SJSA1 (cell line): ENCODE measurements around the gene GAS1. TPM values are rescaled to one million over a fixed set of nuclear protein-coding genes. Genes with fewer than 3 reads are reported as not detected.

ENCODE experiments used
- DNase-seq, 2 experiments: peaks; one replicate each; pipeline ENCODE4 v3.0.0-alpha.2; 2015 to 2020; ENCODE audit warnings: low spot score in 2 of 2, low read depth in 1 of 2
- H3K27ac ChIP-seq: fragments of 250-450 bp; sonication (Bioruptor Pico); 2 replicates; pipeline ENCODE4 v1.5.1; 2020; ENCODE audit warnings: mild to moderate bottlenecking, moderate library complexity
- H3K27me3 ChIP-seq: fragments of 250-450 bp; sonication (Bioruptor Pico); replicated peaks from 2 replicates; pipeline ENCODE4 v1.5.1; 2020; ENCODE audit warnings: mild to moderate bottlenecking, moderate library complexity
- H3K36me3 ChIP-seq: fragments of 250-450 bp; sonication (Bioruptor Pico); 2 replicates; pipeline ENCODE4 v1.5.1; 2020; ENCODE audit warnings: mild to moderate bottlenecking
- H3K4me1 ChIP-seq: fragments of 250-450 bp; sonication (Bioruptor Pico); replicated peaks from 2 replicates; pipeline ENCODE4 v1.6.1; 2021; ENCODE audit warnings: mild to moderate bottlenecking
- H3K4me3 ChIP-seq: fragments of 250-450 bp; sonication (Bioruptor Pico); 2 replicates; pipeline ENCODE4 v1.5.1; 2020; ENCODE audit warnings: mild to moderate bottlenecking
- H3K9me3 ChIP-seq: fragments of 250-450 bp; sonication (Bioruptor Pico); replicated peaks from 2 replicates; pipeline ENCODE4 v1.5.1; 2020; ENCODE audit warnings: mild to moderate bottlenecking
- total RNA-seq: library from RNA; depleted of rRNA; stranded (reverse); fragments of >200 nt; shearing (Covaris generic); gene quantifications from 2 replicates; pipeline ENCODE4 v1.2.3, GENCODE V29; 2014

Gene GAS1
- total RNA-seq, 1 experiment from 2014 or later: 2.3 TPM

GRCh38 chr9:86953181-86953580 lies 5.9 kb upstream of the GAS1 start:
- no peaks in the 10 kb centered on the region for H3K36me3 ChIP-seq
- H3K9me3 ChIP-seq: no peaks in the 10 kb centered on the region
- H3K4me1 ChIP-seq: peaks cover 7% of the 10 kb centered on the region
- no peak overlapping the region for H3K27ac ChIP-seq
- H3K4me3 ChIP-seq: no peak overlapping the region
- peaks cover 13% of the 10 kb centered on the region; the same call in 1 of the 2 replicates for H3K27me3 ChIP-seq
- DNase-seq: no peak

DNA sequence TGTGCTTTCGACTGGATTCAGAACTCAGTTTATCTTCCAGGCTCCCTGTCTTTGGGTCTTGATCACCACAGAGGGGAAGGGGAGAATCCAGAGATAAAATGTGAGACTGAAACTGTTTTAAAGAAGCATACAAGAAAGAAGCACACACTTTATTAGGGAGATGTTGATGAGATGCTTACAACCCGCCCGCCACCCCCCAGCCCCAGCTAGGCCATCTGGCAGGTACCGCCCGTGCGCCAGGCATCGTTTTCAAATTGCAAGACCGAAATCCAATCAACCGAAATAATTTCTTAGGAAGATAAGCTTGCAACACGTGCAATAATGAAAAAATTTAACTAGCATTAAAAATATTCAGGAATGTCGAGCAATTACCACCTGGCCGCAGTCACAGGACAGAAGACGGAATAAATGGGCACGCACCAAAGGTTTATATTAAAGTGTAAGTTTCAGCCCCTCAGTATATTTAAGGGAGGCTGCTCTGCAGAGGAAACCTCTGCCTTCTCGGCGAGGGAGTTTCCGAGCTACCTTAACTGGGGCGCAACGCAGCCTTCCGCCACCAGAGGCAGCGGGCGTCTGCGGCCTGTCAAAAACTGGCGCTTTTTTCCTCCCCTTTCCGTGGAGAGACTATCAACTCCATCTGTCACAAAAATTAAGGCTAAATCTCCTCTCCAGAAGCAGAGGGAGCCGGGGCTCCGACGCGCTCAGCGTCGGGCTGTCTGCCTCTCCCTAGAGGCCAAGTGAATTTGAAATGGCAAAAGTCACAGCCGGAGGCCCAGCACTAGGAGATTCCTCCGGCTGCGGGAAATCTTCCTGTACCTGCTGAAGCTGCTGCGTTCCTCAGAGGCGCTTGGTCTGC lies 996 bp upstream of the GAS1 start:
- Histone ChIP-seq H3K27ac (no peak overlapping the region), H3K36me3 (no peaks in the 10 kb centered on the region), H3K4me3 (peak overlapping the region; percentile 67), H3K27me3 (peaks cover 17% of the 10 kb centered on the region), H3K4me1 (peaks cover 31% of the 10 kb centered on the region), H3K9me3 (peaks cover 3% of the 10 kb centered on the region; the same call in 1 of the 2 replicates)
- peak; percentile 59 to 63 for DNase-seq

DNA sequence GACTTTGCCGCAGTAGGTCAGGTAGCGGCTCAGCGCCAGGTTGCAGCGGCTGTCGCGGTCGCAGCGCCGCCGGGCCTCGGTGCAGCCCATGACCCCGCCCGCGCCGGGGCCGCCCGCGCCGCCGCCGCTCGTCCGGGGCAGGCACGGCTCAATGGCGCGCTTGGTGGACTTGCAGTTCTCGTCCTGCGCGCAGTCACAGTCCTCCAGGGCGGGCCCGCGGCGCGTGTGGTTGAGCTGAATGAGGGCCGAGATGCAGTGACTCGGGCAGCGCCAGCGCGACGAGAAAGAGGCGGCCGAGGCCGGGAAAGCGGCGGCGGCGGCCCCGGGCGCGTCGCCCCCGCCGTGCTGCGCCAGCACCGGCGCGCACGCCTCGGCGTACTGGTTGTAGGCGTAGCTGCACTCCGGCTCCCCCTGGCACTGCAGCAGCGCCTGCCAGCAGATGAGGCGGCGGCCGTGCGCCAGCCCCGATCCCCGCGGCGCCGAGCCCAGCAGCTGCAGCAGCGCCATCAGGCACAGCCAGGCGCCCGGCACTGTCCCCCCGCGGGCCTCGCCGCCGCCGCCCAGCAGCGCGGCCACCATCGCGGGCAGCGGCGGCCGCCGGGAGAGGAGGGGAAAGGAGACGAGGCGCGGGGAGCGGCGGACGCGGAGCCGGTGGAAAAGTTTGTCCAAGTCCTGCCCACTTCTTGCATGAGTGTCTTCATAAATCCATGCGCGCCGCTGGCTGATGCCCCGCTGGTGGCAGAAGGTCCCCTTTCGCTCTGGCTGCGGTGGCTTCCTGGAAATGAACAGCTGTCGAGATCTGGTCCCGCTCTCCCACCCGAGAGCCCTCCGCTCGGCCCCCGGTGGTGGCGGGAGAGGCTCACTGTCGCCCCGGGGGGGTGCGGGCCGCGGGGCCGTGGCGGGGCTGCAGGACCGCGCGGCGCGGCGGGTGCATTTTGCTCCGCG lies 833 bp downstream of the GAS1 start:
- Histone ChIP-seq H3K9me3 (peaks cover 3% of the 10 kb centered on the region; the same call in 1 of the 2 replicates), H3K4me3 (peak overlapping the region; percentile 67), H3K36me3 (no peaks in the 10 kb centered on the region), H3K27me3 (peaks cover 35% of the 10 kb centered on the region), H3K4me1 (peaks cover 32% of the 10 kb centered on the region), H3K27ac (no peak overlapping the region)
- DNase-seq: peak; percentile 51 to 65

- peak; percentile 38 to 45 for DNase-seq
- H3K9me3 ChIP-seq: peaks cover 3% of the 10 kb centered on the region; the same call in 1 of the 2 replicates
- H3K4me3 ChIP-seq: peak overlapping the region; percentile 67
- peaks cover 42% of the 10 kb centered on the region for H3K27me3 ChIP-seq
- no peak overlapping the region for H3K27ac ChIP-seq
- peaks cover 32% of the 10 kb centered on the region for H3K4me1 ChIP-seq
- no peaks in the 10 kb centered on the region for H3K36me3 ChIP-seq
Observed at GRCh38 chr9:86945728-86946200, 1.5 kb downstream of the GAS1 start.

DNA sequence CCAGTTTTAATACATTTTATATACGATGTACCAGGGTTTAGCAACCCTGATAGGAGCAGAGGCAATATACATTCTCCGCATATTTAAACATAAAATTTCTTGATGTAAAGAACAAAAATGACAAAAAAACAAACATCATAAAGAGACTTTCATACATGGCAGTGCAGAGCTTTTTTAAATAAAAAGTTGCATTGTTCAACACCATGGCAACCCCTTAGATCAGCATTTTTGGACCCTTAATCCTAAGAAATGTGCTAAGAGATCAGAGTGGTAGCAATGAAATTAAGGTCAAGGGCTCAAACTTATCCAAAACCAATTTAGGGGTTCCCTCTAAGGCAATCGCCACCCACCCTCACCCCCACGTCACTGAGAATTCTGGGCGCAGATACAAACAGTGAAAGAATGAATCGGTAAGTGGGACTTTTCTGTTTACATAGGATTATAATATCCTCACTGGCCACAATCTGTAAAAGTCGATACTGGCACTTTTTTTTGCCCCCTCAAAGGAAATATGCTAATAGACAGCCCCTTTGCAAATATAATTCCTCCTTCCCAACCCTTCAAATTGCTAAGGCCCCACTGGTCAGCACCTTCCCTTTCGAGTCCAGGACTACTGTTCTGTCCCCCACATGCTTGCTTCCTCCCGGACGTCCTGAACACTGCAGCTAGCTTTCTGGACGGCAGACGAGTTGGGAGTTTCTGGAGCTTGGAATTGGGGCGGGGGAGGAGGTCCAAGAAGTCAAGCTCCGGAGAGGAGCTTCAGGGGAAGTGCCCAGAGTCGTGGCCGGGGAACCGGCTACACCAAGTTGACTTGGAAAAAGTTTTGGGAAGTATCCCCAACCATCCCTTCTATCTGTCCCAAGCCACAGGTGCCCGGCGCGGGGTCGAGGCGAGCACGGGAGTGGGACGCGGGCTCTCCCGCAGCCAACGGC lies 2.2 kb downstream of the GAS1 start:
- peaks cover 3% of the 10 kb centered on the region; the same call in 1 of the 2 replicates for H3K9me3 ChIP-seq
- peaks cover 32% of the 10 kb centered on the region for H3K4me1 ChIP-seq
- H3K27me3 ChIP-seq: peaks cover 49% of the 10 kb centered on the region
- H3K4me3 ChIP-seq: peak overlapping the region; percentile 67
- no peaks in the 10 kb centered on the region for H3K36me3 ChIP-seq
- H3K27ac ChIP-seq: no peak overlapping the region
- no peak for DNase-seq

DNA sequence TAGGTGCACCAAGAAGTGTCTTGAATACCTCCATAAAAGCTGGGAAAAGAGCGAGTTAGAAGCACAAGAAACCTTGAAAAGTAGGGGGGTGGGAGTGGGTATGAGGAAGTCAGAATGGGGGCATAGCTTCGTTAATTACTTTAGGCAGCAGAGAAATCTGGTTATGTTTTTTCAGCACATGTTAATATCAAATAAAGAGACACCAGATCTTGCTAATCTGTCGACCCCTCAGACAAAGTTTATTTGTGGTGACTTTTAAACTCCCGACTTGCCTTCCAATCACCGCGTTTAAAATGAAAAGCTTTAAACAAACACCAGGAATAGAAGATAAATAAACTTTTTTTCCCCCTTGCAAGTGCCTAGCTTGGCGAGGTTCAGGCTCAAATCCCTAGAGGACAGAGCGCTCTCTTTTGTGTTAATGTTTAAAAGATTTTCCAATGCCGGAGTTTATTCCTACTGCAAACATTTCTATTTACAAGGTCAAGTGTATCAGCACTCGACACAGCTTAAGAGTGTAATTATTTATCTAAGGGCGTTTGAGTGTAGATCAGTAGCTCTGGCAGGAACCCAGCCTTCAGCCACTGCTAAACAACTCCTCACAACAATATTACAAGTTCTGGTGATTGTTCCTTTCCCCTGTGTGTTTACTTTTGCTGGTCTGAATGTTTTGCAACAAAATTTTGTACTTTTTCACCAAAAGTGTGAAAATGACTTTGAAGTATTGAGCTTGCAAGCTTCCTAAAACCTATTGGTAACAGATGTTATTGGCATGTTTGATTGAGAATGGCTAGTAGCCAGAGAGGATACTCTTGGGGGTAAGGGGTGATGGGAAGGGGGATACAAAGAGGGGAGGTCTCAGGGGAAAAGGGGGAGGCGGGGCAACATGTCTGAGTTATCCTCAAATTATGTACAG lies 3.8 kb downstream of the GAS1 start:
- no peaks in the 10 kb centered on the region for H3K36me3 ChIP-seq
- peaks cover 52% of the 10 kb centered on the region for H3K27me3 ChIP-seq
- peaks cover 6% of the 10 kb centered on the region; the same call in 1 of the 2 replicates for H3K9me3 ChIP-seq
- H3K4me1 ChIP-seq: peaks cover 27% of the 10 kb centered on the region
- H3K27ac ChIP-seq: no peak overlapping the region
- H3K4me3 ChIP-seq: no peak overlapping the region
- DNase-seq: peak in 1 of 2 experiments; percentile 42

- no peak for DNase-seq
- H3K4me3 ChIP-seq: no peak overlapping the region
- peaks cover 6% of the 10 kb centered on the region; the same call in 1 of the 2 replicates for H3K9me3 ChIP-seq
- H3K4me1 ChIP-seq: peaks cover 24% of the 10 kb centered on the region
- H3K27ac ChIP-seq: no peak overlapping the region
- peaks cover 53% of the 10 kb centered on the region for H3K27me3 ChIP-seq
- H3K36me3 ChIP-seq: no peaks in the 10 kb centered on the region
Observed at GRCh38 chr9:86942281-86943200, 4.8 kb downstream of the GAS1 start.

- DNase-seq: no peak
- Histone ChIP-seq H3K27me3 (peaks cover 58% of the 10 kb centered on the region), H3K4me3 (no peak overlapping the region), H3K4me1 (peaks cover 17% of the 10 kb centered on the region), H3K9me3 (peaks cover 6% of the 10 kb centered on the region; the same call in 1 of the 2 replicates), H3K27ac (no peak overlapping the region), H3K36me3 (no peaks in the 10 kb centered on the region)
Observed at GRCh38 chr9:86941197-86941596, 6.1 kb downstream of the GAS1 start.

- H3K27ac ChIP-seq: no peak overlapping the region
- H3K9me3 ChIP-seq: peaks cover 3% of the 10 kb centered on the region; the same call in 1 of the 2 replicates
- H3K4me3 ChIP-seq: no peak overlapping the region
- DNase-seq: no peak
- peaks cover 13% of the 10 kb centered on the region for H3K4me1 ChIP-seq
- H3K36me3 ChIP-seq: no peaks in the 10 kb centered on the region
- peaks cover 58% of the 10 kb centered on the region for H3K27me3 ChIP-seq
Observed at GRCh38 chr9:86940774-86941173, 6.5 kb downstream of the GAS1 start.

GRCh38 chr9:86939891-86940290 lies 7.4 kb downstream of the GAS1 start:
- Histone ChIP-seq H3K27ac (no peak overlapping the region), H3K36me3 (no peaks in the 10 kb centered on the region), H3K4me1 (0 out of 2 replicates have a peak, but pooled peaks cover 6% of the 10 kb centered on the region), H3K4me3 (no peak overlapping the region), H3K27me3 (peaks cover 57% of the 10 kb centered on the region), H3K9me3 (0 out of 2 replicates have a peak, but pooled peaks cover 2% of the 10 kb centered on the region)
- DNase-seq: no peak

DNA sequence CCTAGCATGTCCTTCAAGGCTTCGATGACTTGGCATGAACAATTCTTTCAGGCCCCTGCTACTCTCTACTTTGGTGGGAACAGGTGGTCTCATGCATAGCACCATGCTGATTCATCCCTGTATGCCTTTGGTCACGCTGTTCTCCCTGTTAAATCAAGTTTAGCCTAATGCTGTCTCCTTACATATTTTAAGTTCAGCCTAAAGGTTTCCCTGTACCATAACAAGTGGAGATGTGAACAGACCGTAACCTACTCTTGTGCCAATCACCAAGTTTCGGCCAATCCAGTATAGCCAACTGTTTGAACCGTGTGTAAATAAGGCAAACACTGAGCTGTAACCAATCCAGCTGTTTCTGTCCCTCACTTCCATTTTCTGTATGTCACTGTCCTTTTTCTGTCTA lies 8.0 kb downstream of the GAS1 start:
- Histone ChIP-seq H3K4me1 (0 out of 2 replicates have a peak, but pooled peaks cover 6% of the 10 kb centered on the region), H3K4me3 (no peak overlapping the region), H3K27me3 (peaks cover 51% of the 10 kb centered on the region), H3K9me3 (0 out of 2 replicates have a peak, but pooled peaks cover 2% of the 10 kb centered on the region), H3K36me3 (no peaks in the 10 kb centered on the region), H3K27ac (no peak overlapping the region)
- DNase-seq: no peak
